Keratinocyte (primary cell): ENCODE data around the gene RNF145. TPM values are rescaled to one million over a fixed set of nuclear protein-coding genes. Genes with fewer than 3 reads are reported as not detected.

ENCODE experiments used
- DNase-seq: peaks from one replicate; pipeline ENCODE4 v3.0.0-alpha.2; 2011; ENCODE audit warnings: low read depth, missing footprints, low spot score
- FAIRE-seq: peaks from 2 replicates; lab custom pipeline; 2011; peaks lifted over from hg19 to GRCh38; lab: Jason Lieb, UNC
- H2AFZ ChIP-seq: 2 replicates; pipeline ENCODE4 v1.6.0; 2012; ENCODE audit warnings: low read length, control low read depth, inconsistent platforms; ENCODE audit not compliant: control insufficient read depth
- H3K27ac ChIP-seq: 2 replicates; pipeline ENCODE4 v1.5.1; 2011; ENCODE audit warnings: low read length; ENCODE audit not compliant: control insufficient read depth, insufficient read depth
- H3K27me3 ChIP-seq: 3 replicates; pipeline ENCODE4 v1.6.0; 2011; ENCODE audit warnings: low read length; ENCODE audit not compliant: control insufficient read depth, insufficient read depth; ENCODE audit errors: extremely low read depth
- H3K36me3 ChIP-seq, 2 experiments: 2 replicates in 1 of 2; 3 replicates in 1 of 2; pipeline ENCODE4 v1.5.1; 2011; ENCODE audit warnings: low read length in 2 of 2, mild to moderate bottlenecking in 1 of 2; ENCODE audit not compliant: control insufficient read depth in 2 of 2, insufficient read depth in 2 of 2; ENCODE audit errors: extremely low read depth in 1 of 2
- H3K4me1 ChIP-seq: 3 replicates; pipeline ENCODE4 v1.5.1; 2011; ENCODE audit warnings: low read length; ENCODE audit not compliant: control insufficient read depth, insufficient read depth; ENCODE audit errors: extremely low read depth
- H3K4me2 ChIP-seq: 3 replicates; pipeline ENCODE4 v1.6.0; 2011; ENCODE audit warnings: low read depth, low read length; ENCODE audit not compliant: control insufficient read depth, insufficient read depth; ENCODE audit errors: extremely low read depth
- H3K4me3 ChIP-seq, 3 experiments: fragments of 200-600 bp in 1 of 3; sonication (generic) in 1 of 3; 2 replicates in 2 of 3; 3 replicates in 1 of 3; pipeline ENCODE4 v1.5.1; 2011 to 2016; ENCODE audit warnings: low read length in 3 of 3, mild to moderate bottlenecking in 3 of 3, control low read depth in 2 of 3, inconsistent platforms in 1 of 3, low read depth in 1 of 3, mixed read lengths in 1 of 3, mixed run types in 1 of 3, moderate library complexity in 1 of 3; ENCODE audit not compliant: control insufficient read depth in 2 of 3, insufficient read depth in 2 of 3; ENCODE audit errors: extremely low read depth in 1 of 3
- H3K79me2 ChIP-seq: 2 replicates; pipeline ENCODE4 v1.6.0; 2012; ENCODE audit warnings: low read length; ENCODE audit not compliant: control insufficient read depth, insufficient read depth
- H3K9ac ChIP-seq: 3 replicates; pipeline ENCODE4 v1.6.0; 2011; ENCODE audit warnings: low read length; ENCODE audit not compliant: control insufficient read depth, insufficient read depth; ENCODE audit errors: extremely low read depth
- H3K9me1 ChIP-seq: 3 replicates; pipeline ENCODE4 v1.6.0; 2011; ENCODE audit warnings: low read length; ENCODE audit not compliant: control insufficient read depth, insufficient read depth; ENCODE audit errors: extremely low read depth
- H3K9me3 ChIP-seq: 2 replicates; pipeline ENCODE4 v1.5.1; 2012; ENCODE audit warnings: low read depth, low read length; ENCODE audit not compliant: control insufficient read depth
- H4K20me1 ChIP-seq: 3 replicates; pipeline ENCODE4 v1.6.0; 2011; ENCODE audit warnings: low read length; ENCODE audit not compliant: control insufficient read depth, insufficient read depth; ENCODE audit errors: extremely low read depth
- CTCF ChIP-seq, 3 experiments: IDR thresholded peaks in 1 of 3; conservative IDR thresholded peaks in 1 of 3; optimal IDR thresholded peaks in 1 of 3; 2 replicates in 2 of 3; 3 replicates in 1 of 3; pipeline versions ENCODE3 to v1.5.1; 2011; ENCODE audit warnings: low read length in 3 of 3, mild to moderate bottlenecking in 3 of 3, moderate library complexity in 2 of 3, control low read depth in 1 of 3, inconsistent platforms in 1 of 3; ENCODE audit not compliant: insufficient read depth in 2 of 3; ENCODE audit errors: extremely low read depth in 1 of 3
- EZH2 ChIP-seq: IDR thresholded peaks from one replicate; pipeline ENCODE4 v1.6.1; 2012; ENCODE audit warnings: inconsistent platforms, mild to moderate bottlenecking, low read length, moderate library complexity
- dilution Hi-C: fragments of 300-500 bp; cut with MboI; formaldehyde crosslinking; loops from one replicate; pipeline ENCODE4 v1.7.0; 2020; ENCODE audit warnings: low sequenced_read_pairs; ENCODE audit not compliant: extremely low pct_ligation_motif_present
- polyA plus RNA-seq, 5 experiments: library from polyadenylated mRNA; depleted of rRNA in 3 of 5; stranded (reverse) in 3 of 5; stranded (forward) in 1 of 5; unstranded in 1 of 5; fragments of >200 nt; gene quantifications; 1 replicate in 1 of 5; 2 replicates in 3 of 5; 3 replicates in 1 of 5; pipeline versions ENCODE4 v1.2.1 to v1.2.3, GENCODE V29; 2011 to 2012; ENCODE audit warnings: missing spikeins in 2 of 5, low read depth in 1 of 5, low replicate concordance in 1 of 5

The RNF145 gene
- polyA plus RNA-seq, 1 donor (not counting 4 experiments of a cell fraction or from before 2014, with no cell fraction given), result 78.6 TPM

GRCh38 chr5:159189310-159189709 lies 20.0 kb downstream of the RNF145 start:
- H3K9me3 ChIP-seq, result no peaks in the 10 kb centered on the region
- H3K27ac ChIP-seq, result no peak overlapping the region
- H2AFZ ChIP-seq, result no peak overlapping the region
- H4K20me1 ChIP-seq, result no peaks in the 10 kb centered on the region
- peaks cover 23% of the 10 kb centered on the region for H3K4me1 ChIP-seq
- H3K36me3 ChIP-seq, result peaks cover 9 to 21% of the 10 kb centered on the region in 2 experiments
- no peaks in the 10 kb centered on the region for H3K27me3 ChIP-seq
- no peak for DNase-seq
- no peak for FAIRE-seq
- H3K79me2 ChIP-seq, result peaks cover 55% of the 10 kb centered on the region
- no peak overlapping the region for H3K9ac ChIP-seq
- no peak overlapping the region for H3K4me2 ChIP-seq
- no peak overlapping the region for H3K4me3 ChIP-seq
- no peaks in the 10 kb centered on the region for H3K9me1 ChIP-seq
- dilution Hi-C loops, result no loop called here
- TF ChIP-seq CTCF (optimal IDR thresholded peaks at IDR 0.05 in 1 of 3, IDR thresholded peaks at IDR 0.05 in 1 of 3, conservative IDR thresholded peaks at IDR 0.05 in 1 of 3; ENCODE audit: extremely low read depth in 1 of 3, insufficient read depth in 2 of 3, low read length in 3 of 3), result no peak
- TF ChIP-seq EZH2, result no peak

GRCh38 chr5:159187719-159188118 lies 21.6 kb downstream of the RNF145 start:
- Histone ChIP-seq H2AFZ (no peak overlapping the region), H3K27me3 (no peaks in the 10 kb centered on the region), H4K20me1 (no peaks in the 10 kb centered on the region), H3K27ac (no peak overlapping the region), H3K4me1 (peaks cover 30% of the 10 kb centered on the region), H3K4me2 (no peak overlapping the region), H3K79me2 (peaks cover 58% of the 10 kb centered on the region), H3K9me3 (no peaks in the 10 kb centered on the region), H3K4me3 (no peak overlapping the region), H3K36me3 (peaks cover 7 to 15% of the 10 kb centered on the region in 2 experiments), H3K9me1 (no peaks in the 10 kb centered on the region), H3K9ac (no peak overlapping the region)
- TF ChIP-seq CTCF (optimal IDR thresholded peaks at IDR 0.05 in 1 of 3, IDR thresholded peaks at IDR 0.05 in 1 of 3, conservative IDR thresholded peaks at IDR 0.05 in 1 of 3; ENCODE audit: extremely low read depth in 1 of 3, insufficient read depth in 2 of 3, low read length in 3 of 3) (no peak), EZH2 (no peak)
- FAIRE-seq (no peak), DNase-seq (no peak)
- dilution Hi-C loops, result no loop called here
